Upper lobe of right lung (tissue), 1 donor: ENCODE measurements around the gene TNRC6C. TPM values are rescaled to one million over a fixed set of nuclear protein-coding genes. Genes with fewer than 3 reads are reported as not detected.
A peak's percentile ranks its signal among the peaks of the same experiment; 100 is the strongest.

Source experiments
- ATAC-seq: fragments of 200-7000 bp; cut with Tn5 transposase; one replicate; pipeline ENCODE4 v1.9.1; 2020; ENCODE audit warnings: mild to moderate bottlenecking, moderate library complexity
- DNase-seq: peaks from one replicate; pipeline ENCODE4 v3.0.0-alpha.2; 2020
- H3K27ac ChIP-seq: fragments of 200-600 bp; one replicate; pipeline ENCODE4 v1.8.0; 2022
- H3K27me3 ChIP-seq: fragments of 200-600 bp; one replicate; pipeline ENCODE4 v1.8.0; 2022; ENCODE audit warnings: mild to moderate bottlenecking
- H3K36me3 ChIP-seq: fragments of 200-600 bp; one replicate; pipeline ENCODE4 v1.8.0; 2022
- H3K4me1 ChIP-seq: fragments of 200-600 bp; one replicate; pipeline ENCODE4 v1.8.0; 2022
- H3K4me3 ChIP-seq: fragments of 200-600 bp; one replicate; pipeline ENCODE4 v1.8.0; 2022; ENCODE audit warnings: mild to moderate bottlenecking
- H3K9me3 ChIP-seq: fragments of 200-600 bp; one replicate; pipeline ENCODE4 v1.8.0; 2022
- CTCF ChIP-seq: fragments of 200-600 bp; IDR thresholded peaks from one replicate; pipeline ENCODE4 v1.8.0; 2022; ENCODE audit warnings: antibody characterized with exemption
- intact Hi-C: fragments of 100-400 bp; cut with DNase I; formaldehyde crosslinking; loops from one replicate; pipeline ENCODE4 v1.11.0; 2022
- total RNA-seq: library from RNA; stranded (reverse); fragmentation: NEBNext Ultra II Directional; extraction: Animal tissue kit (Norgen Biotek cat#: 25700); gene quantifications from one replicate; pipeline ENCODE4 v1.2.1, GENCODE V29; 2021
- donor health status: DM: no; HTN: yes; CAD: no; lungs with severe emphysema.

Gene TNRC6C
- total RNA-seq, 1 donor from 2014 or later, result 21.7 TPM

DNA sequence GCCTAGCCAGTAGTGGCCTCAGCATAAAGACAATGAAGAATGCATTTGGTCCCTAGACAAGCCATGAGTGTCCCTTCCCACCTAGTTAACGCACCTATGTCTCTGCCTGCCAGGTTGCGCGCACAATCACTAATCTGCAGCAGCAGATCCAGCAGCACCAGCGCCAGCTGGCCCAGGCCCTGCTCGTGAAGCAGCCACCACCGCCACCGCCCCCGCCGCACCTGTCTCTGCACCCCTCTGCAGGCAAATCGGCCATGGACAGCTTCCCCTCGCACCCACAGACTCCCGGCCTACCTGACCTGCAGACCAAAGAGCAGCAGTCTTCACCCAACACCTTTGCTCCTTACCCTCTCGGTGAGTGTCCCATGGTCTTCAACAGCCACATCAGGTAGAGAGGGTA is 128.2 kb downstream of the TNRC6C start:
- Histone ChIP-seq H3K4me3 (no peak overlapping the region), H3K4me1 (no peaks in the 10 kb centered on the region), H3K27ac (no peak overlapping the region), H3K27me3 (no peaks in the 10 kb centered on the region), H3K36me3 (peaks cover 83% of the 10 kb centered on the region), H3K9me3 (no peaks in the 10 kb centered on the region)
- no peak for ATAC-seq
- intact Hi-C loops, result no loop called here
- no peak for TF ChIP-seq CTCF
- no peak for DNase-seq

DNA sequence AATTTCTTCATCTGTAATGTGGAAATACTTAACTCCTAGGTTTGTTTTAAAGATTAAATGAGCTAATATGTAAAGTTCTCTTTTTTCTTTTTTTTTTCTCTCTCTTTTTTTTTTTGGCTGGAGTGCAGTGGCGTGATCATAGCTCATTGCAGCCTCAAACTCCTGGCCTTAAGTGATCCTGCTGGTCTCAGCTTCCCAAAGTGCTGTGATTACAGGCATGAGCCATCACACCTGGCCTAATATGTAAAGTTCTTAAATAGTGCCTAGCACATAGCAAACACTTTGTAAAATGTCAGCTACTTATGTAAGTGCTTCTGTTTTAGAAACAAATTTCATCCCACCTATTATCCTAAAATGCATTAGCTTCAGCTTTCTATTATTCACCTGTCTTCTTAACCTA is 130.0 kb downstream of the TNRC6C start:
- H3K9me3 ChIP-seq, result no peaks in the 10 kb centered on the region
- peaks cover 85% of the 10 kb centered on the region for H3K36me3 ChIP-seq
- TF ChIP-seq CTCF, result no peak
- no peak overlapping the region for H3K4me3 ChIP-seq
- H3K27me3 ChIP-seq, result no peaks in the 10 kb centered on the region
- H3K27ac ChIP-seq, result no peak overlapping the region
- H3K4me1 ChIP-seq, result no peaks in the 10 kb centered on the region
- intact Hi-C loops, result no loop called here
- DNase-seq, result no peak
- no peak for ATAC-seq

GRCh38 chr17:78089576-78090281 is 131.2 kb downstream of the TNRC6C start:
- DNase-seq (no peak), ATAC-seq (peak; percentile 80)
- TF ChIP-seq CTCF, result no peak
- Histone ChIP-seq H3K4me1 (no peaks in the 10 kb centered on the region), H3K9me3 (no peaks in the 10 kb centered on the region), H3K36me3 (peaks cover 92% of the 10 kb centered on the region), H3K27ac (no peak overlapping the region), H3K4me3 (no peak overlapping the region), H3K27me3 (no peaks in the 10 kb centered on the region)
- intact Hi-C loops, result no loop called here

- ATAC-seq (no peak), DNase-seq (no peak)
- Histone ChIP-seq H3K4me3 (no peak overlapping the region), H3K4me1 (no peaks in the 10 kb centered on the region), H3K9me3 (no peaks in the 10 kb centered on the region), H3K36me3 (peaks cover 86% of the 10 kb centered on the region), H3K27ac (no peak overlapping the region), H3K27me3 (no peaks in the 10 kb centered on the region)
- intact Hi-C loops, result no loop called here
- no peak for TF ChIP-seq CTCF
These were observed 134.4 kb downstream of the TNRC6C start for GRCh38 chr17:78092794-78093324.

- DNase-seq (no peak), ATAC-seq (no peak)
- intact Hi-C loops, result no loop called here
- Histone ChIP-seq H3K9me3 (no peaks in the 10 kb centered on the region), H3K4me3 (no peak overlapping the region), H3K36me3 (peaks cover 86% of the 10 kb centered on the region), H3K4me1 (no peaks in the 10 kb centered on the region), H3K27ac (no peak overlapping the region), H3K27me3 (no peaks in the 10 kb centered on the region)
- TF ChIP-seq CTCF, result no peak
These were observed 136.5 kb downstream of the TNRC6C start for GRCh38 chr17:78095035-78095434.
